MM.1S (cell line): Measurements from ENCODE around the gene C18orf63.

Source experiments
- DNase-seq: peaks from one replicate; pipeline ENCODE4 v3.0.0-alpha.2; 2015
- H2AFZ ChIP-seq: fragments of 300-600 bp; sonication (generic); 2 replicates; pipeline ENCODE4 v1.6.0; 2016; ENCODE audit warnings: antibody characterized with exemption, low read length
- H3F3A ChIP-seq: fragments of 300-600 bp; sonication (generic); 2 replicates; pipeline ENCODE4 v1.6.1; 2016; ENCODE audit warnings: mild to moderate bottlenecking, antibody characterized with exemption, low read length, moderate library complexity, mixed read lengths; ENCODE audit not compliant: insufficient read depth
- H3K27ac ChIP-seq: fragments of 300-600 bp; sonication (generic); 2 replicates; pipeline ENCODE4 v1.5.1; 2016; ENCODE audit warnings: mild to moderate bottlenecking, low read length
- H3K27me3 ChIP-seq: fragments of 300-600 bp; sonication (generic); replicated peaks from 2 replicates; pipeline ENCODE4 v1.6.0; 2016; ENCODE audit warnings: low read length; ENCODE audit not compliant: insufficient read depth
- H3K36me3 ChIP-seq: fragments of 300-600 bp; sonication (generic); replicated peaks from 2 replicates; pipeline ENCODE4 v1.6.1; 2016; ENCODE audit warnings: mild to moderate bottlenecking, low read length, mixed read lengths; ENCODE audit not compliant: insufficient read depth
- H3K4me1 ChIP-seq: fragments of 300-600 bp; sonication (generic); 2 replicates; pipeline ENCODE4 v1.6.1; 2016; ENCODE audit warnings: low read length, mixed read lengths
- H3K4me2 ChIP-seq: fragments of 300-600 bp; sonication (generic); 2 replicates; pipeline ENCODE4 v1.6.0; 2016; ENCODE audit warnings: low read depth, low read length
- H3K4me3 ChIP-seq: fragments of 300-600 bp; sonication (generic); 2 replicates; pipeline ENCODE4 v1.5.1; 2016; ENCODE audit warnings: low read length, mixed read lengths
- H3K79me2 ChIP-seq: fragments of 300-600 bp; sonication (generic); 2 replicates; pipeline ENCODE4 v1.6.1; 2016; ENCODE audit warnings: mixed run types, low read length, mixed read lengths
- H3K9ac ChIP-seq: fragments of 300-600 bp; sonication (generic); 2 replicates; pipeline ENCODE4 v1.6.1; 2016; ENCODE audit warnings: low read length, mixed read lengths
- H3K9me2 ChIP-seq: fragments of 300-600 bp; sonication (generic); replicated peaks from 2 replicates; pipeline ENCODE4 v1.6.1; 2016; ENCODE audit warnings: mild to moderate bottlenecking, low read length, mixed read lengths; ENCODE audit not compliant: insufficient read depth
- H3K9me3 ChIP-seq: fragments of 300-600 bp; sonication (generic); replicated peaks from 2 replicates; pipeline ENCODE4 v1.6.1; 2016; ENCODE audit warnings: mild to moderate bottlenecking, low read length, mixed read lengths; ENCODE audit not compliant: insufficient read depth
- H4K20me1 ChIP-seq: fragments of 300-600 bp; sonication (generic); 2 replicates; pipeline ENCODE4 v1.6.1; 2016; ENCODE audit warnings: mild to moderate bottlenecking, low read length, moderate library complexity, mixed read lengths; ENCODE audit not compliant: insufficient read depth
- EZH2 ChIP-seq: fragments of 300-600 bp; sonication (generic); optimal IDR thresholded peaks from 2 replicates; pipeline ENCODE3; 2017; ENCODE audit warnings: low read depth, mild to moderate bottlenecking, antibody characterized with exemption, low read length, mixed read lengths
- EZH2phosphoT487 ChIP-seq: fragments of 300-600 bp; sonication (generic); IDR thresholded peaks from 2 replicates; pipeline ENCODE4 v1.6.1; 2018; ENCODE audit warnings: antibody characterized with exemption, low read length
- TF ChIP-seq, protein P1 (sequence below): fragments of 300-600 bp; sonication (generic); IDR thresholded peaks from 2 replicates; pipeline ENCODE4 v1.5.1; 2016; ENCODE audit warnings: antibody characterized with exemption, low read length, mixed read lengths

C18orf63 gene

GRCh38 chr18:74315464-74316256 lies at the start of gene C18orf63:
TSS of gene C18orf63 (plus strand) at chr18:74315839. CDS start at chr18:74317866, 2,027 bp downstream.
- H3K4me2 ChIP-seq, result no peak within 1 kb of the TSS
- H3K4me3 ChIP-seq, result no peak within 1 kb of the TSS
- no peaks in the 10 kb centered on the region for H3K9me2 ChIP-seq
- H3K36me3 ChIP-seq, result no peaks in the 10 kb centered on the region
- H3F3A ChIP-seq, result no peaks in the 10 kb centered on the region
- no peak within 1 kb of the TSS for H2AFZ ChIP-seq
- no peaks in the 10 kb centered on the region for H3K27me3 ChIP-seq
- H3K9me3 ChIP-seq, result no peaks in the 10 kb centered on the region
- H3K9ac ChIP-seq, result no peak within 1 kb of the TSS
- H3K79me2 ChIP-seq, result no peaks in the 10 kb centered on the region
- no peaks in the 10 kb centered on the region for H3K4me1 ChIP-seq
- no peak for DNase-seq
- H4K20me1 ChIP-seq, result no peaks in the 10 kb centered on the region
- H3K27ac ChIP-seq, result no peak within 1 kb of the TSS
- no peak for TF ChIP-seq EZH2
- no peak for TF ChIP-seq EZH2phosphoT487
- TF ChIP-seq, protein P1, sequence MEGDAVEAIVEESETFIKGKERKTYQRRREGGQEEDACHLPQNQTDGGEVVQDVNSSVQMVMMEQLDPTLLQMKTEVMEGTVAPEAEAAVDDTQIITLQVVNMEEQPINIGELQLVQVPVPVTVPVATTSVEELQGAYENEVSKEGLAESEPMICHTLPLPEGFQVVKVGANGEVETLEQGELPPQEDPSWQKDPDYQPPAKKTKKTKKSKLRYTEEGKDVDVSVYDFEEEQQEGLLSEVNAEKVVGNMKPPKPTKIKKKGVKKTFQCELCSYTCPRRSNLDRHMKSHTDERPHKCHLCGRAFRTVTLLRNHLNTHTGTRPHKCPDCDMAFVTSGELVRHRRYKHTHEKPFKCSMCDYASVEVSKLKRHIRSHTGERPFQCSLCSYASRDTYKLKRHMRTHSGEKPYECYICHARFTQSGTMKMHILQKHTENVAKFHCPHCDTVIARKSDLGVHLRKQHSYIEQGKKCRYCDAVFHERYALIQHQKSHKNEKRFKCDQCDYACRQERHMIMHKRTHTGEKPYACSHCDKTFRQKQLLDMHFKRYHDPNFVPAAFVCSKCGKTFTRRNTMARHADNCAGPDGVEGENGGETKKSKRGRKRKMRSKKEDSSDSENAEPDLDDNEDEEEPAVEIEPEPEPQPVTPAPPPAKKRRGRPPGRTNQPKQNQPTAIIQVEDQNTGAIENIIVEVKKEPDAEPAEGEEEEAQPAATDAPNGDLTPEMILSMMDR, result no peak

- Histone ChIP-seq H3F3A (no peaks in the 10 kb centered on the region), H3K4me2 (no peak overlapping the region), H3K79me2 (peaks cover 10% of the 10 kb centered on the region; the same call in 1 of the 2 replicates), H3K27me3 (no peaks in the 10 kb centered on the region), H4K20me1 (no peaks in the 10 kb centered on the region), H3K36me3 (no peaks in the 10 kb centered on the region), H3K9ac (no peak overlapping the region), H3K4me3 (no peak overlapping the region), H3K9me2 (no peaks in the 10 kb centered on the region), H2AFZ (no peak overlapping the region), H3K9me3 (no peaks in the 10 kb centered on the region), H3K4me1 (no peaks in the 10 kb centered on the region), H3K27ac (no peak overlapping the region)
- no peak for TF ChIP-seq EZH2
- no peak for TF ChIP-seq EZH2phosphoT487
- TF ChIP-seq, protein P1, result no peak
- DNase-seq, result no peak
Observed at GRCh38 chr18:74266161-74266560, 49.5 kb upstream of the C18orf63 start.

DNA sequence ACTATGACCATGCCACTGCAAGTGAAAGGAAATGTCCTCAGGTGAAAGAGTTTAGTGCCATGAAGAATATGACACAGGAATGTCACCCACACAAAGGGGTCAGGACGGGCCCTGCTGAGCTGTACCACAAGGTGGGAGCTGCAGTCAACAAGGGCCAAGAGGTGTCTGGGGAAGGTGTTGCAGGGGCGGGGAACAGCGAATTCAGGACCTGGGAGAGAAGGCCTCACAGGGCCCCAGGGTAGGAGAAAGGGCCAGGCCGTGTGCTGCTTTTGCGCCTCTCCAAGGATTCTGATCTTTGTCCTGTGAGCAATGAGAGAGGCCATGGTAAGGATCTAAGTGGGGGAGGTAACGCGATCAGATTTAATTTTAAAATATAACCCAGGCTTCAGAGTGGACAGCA lies 47.5 kb upstream of the C18orf63 start:
- H2AFZ ChIP-seq, result no peak overlapping the region
- DNase-seq, result no peak
- no peak overlapping the region for H3K27ac ChIP-seq
- no peak overlapping the region for H3K4me2 ChIP-seq
- H4K20me1 ChIP-seq, result no peaks in the 10 kb centered on the region
- H3K9me3 ChIP-seq, result no peaks in the 10 kb centered on the region
- H3K4me3 ChIP-seq, result no peak overlapping the region
- no peaks in the 10 kb centered on the region for H3K9me2 ChIP-seq
- H3F3A ChIP-seq, result no peaks in the 10 kb centered on the region
- no peak overlapping the region for H3K9ac ChIP-seq
- peaks cover 15% of the 10 kb centered on the region; the same call in 1 of the 2 replicates for H3K79me2 ChIP-seq
- TF ChIP-seq, protein P1, result no peak
- no peak for TF ChIP-seq EZH2phosphoT487
- no peak for TF ChIP-seq EZH2
- H3K4me1 ChIP-seq, result no peaks in the 10 kb centered on the region
- no peaks in the 10 kb centered on the region for H3K27me3 ChIP-seq
- H3K36me3 ChIP-seq, result no peaks in the 10 kb centered on the region
